CD4-positive, alpha-beta T cell treated with Interleukin-15 for 4 hours (primary cell): ENCODE results near the gene NNT.
A peak's percentile ranks its signal among the peaks of the same experiment; 100 is the strongest.
"Not testable (repeated sequence)": the region's sequence is repeated elsewhere in the genome, so short reads cannot be mapped to it uniquely, and the experiment has no call there.

ENCODE experiments used
- DNase-seq: peaks from one replicate; pipeline ENCODE4 v3.0.0-alpha.2; 2020; ENCODE audit warnings: low spot score

Gene NNT

DNA sequence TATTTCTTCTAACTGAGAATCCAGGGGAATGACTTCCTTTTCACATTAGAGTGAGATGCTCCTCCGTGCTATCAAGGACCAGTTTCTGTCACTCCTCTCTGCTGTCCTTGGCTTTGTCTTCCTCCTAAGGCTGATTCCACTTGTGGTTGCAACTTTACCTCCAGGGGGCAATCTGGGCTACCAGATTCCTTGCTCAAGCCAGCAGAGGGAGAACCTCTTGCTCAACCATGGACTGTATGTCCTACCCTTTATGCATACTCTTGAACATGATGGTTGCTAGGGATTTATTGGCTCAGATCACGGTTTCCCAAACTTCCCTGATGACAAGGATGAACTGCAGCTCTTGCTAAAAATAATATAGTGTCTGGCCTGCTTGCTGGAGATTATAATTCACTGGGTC is 24.0 kb downstream of the NNT start:
- no peak for DNase-seq

DNA sequence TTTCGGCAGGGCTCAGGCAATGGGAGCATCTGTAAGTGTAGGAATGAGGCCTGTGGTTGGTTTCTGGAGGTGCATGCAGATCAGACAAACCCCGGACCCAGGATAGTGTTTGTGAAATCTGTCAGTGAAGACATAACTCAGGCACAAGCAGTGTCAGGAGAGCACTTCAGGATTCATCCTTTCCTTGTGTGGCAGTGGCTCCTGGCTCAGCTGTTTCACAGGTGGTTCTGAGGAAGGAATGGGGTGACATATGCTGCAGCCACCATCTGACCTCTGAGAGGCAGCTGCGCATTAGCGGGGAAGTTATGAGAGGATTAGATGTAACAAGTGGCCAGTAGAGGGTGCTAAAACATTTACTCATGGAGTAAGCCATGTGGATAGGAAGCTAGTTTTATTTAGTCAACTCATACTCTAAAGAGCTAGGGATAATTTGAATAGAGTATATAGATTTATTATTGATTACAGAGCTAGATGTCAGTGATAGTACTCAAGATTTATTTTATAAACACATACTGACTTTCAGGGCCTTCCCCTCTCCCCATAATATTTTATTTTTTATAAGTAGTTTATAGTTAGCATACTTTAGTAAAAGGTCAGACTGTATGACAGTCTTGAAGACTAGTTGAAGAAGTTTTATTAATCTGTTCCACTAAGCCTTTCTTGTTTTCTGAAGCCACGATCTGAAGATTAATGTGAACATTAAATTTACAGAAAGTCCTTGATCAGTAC is 28.4 kb downstream of the NNT start:
- DNase-seq: peak; percentile 62

- no peak for DNase-seq
Measured at GRCh38 chr5:43634621-43635020, 31.6 kb downstream of the NNT start.

- no peak for DNase-seq
Measured at GRCh38 chr5:43635374-43635773, 32.4 kb downstream of the NNT start.

- DNase-seq: no peak
Measured at GRCh38 chr5:43636076-43636475, 33.1 kb downstream of the NNT start.

DNA sequence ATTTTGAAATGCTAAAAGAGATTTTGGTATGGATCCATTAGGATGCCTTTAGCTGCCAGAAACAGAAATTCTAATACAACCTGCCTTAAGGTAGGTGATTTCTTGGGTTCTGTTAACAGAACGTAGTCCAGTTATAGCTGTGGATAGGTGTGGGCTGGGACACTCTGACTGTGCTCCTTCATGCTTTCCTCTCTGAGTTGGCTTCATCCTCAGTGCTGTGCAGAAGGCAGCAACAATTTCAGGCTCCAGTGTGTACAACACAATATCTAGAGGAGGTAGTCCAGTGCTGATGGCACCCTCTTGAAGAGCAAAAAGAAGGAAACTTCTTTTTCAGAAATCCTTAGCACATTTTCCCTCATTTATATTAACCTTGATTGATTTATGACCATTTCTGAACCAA is 34.4 kb downstream of the NNT start:
- DNase-seq: no peak

GRCh38 chr5:43638107-43638506 is 35.1 kb downstream of the NNT start:
- DNase-seq: no peak

- DNase-seq: no peak
Measured at GRCh38 chr5:43638546-43638945, 35.6 kb downstream of the NNT start.

GRCh38 chr5:43639566-43639965 is 36.6 kb downstream of the NNT start:
- DNase-seq: no peak

- DNase-seq: no peak
Measured at GRCh38 chr5:43642428-43642827, 39.4 kb downstream of the NNT start.

GRCh38 chr5:43643327-43643726 is 40.3 kb downstream of the NNT start:
- no peak for DNase-seq

DNA sequence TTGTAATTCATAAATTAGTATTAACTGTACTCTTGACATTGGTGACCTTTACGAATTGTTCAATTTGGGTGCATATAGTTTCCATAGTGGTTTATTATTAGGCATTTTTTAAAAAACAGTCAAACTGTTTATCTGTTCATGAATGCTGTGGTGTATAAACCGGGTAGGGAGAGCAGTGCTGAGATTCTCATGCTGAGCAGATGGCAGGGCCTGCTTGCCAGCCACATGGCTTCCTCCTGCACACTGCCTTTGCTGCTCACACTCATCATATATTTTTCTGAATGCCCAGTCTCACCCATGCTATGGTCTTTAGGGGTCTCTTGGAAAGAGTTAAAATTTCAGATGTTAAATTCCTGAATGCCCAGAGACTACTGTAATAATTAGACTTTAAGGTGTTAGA is 40.8 kb downstream of the NNT start:
- no peak for DNase-seq

- no peak for DNase-seq
Measured at GRCh38 chr5:43646992-43647391, 44.0 kb downstream of the NNT start.

DNA sequence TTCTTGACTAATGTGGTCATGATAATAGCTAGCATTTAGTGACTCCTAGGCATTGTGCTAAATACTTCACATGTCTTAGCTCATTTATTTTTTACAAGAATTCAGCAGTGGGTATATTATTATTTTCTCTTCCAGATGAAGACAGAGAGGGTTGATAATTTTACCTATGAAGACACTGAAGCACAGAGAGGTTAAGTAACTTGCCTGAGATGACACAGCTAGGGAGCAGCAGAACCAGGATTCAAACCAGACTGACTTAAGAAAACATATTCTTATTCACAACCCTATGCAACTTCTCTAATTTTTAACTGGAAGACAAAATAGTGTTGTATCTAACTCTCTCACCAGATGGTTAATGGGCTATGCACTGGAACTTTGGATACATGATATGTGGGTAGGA is 44.8 kb downstream of the NNT start:
- no peak for DNase-seq

DNA sequence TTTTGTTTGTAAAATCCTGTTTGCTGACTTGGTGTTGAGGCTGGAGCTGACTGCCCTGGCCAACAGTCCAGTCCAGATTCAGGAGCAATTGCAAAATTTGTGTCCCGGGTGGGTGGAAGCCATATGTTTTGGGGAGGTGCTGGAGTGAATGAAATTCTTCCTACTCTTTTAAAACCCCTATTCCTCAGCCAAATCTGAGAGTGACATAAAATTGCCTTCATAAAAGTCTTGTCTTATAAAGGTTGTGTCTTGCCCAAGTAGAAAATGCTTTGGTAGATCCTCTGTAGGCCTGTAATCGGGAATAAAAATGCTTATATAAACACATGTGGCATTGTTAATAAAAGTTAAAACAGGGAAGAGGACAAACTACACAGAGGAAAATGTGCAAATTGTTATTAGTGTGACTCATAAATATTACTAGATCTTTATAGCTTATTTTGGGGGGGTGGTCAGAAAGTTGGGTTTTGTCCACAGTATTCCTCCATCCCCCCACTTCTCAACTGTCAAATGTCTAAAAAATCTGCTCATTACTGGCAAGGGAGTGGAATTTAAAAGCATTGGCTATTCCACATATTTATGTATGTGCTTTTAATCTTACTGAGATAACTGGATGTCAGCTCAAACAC is 45.6 kb downstream of the NNT start:
- no peak for DNase-seq

DNA sequence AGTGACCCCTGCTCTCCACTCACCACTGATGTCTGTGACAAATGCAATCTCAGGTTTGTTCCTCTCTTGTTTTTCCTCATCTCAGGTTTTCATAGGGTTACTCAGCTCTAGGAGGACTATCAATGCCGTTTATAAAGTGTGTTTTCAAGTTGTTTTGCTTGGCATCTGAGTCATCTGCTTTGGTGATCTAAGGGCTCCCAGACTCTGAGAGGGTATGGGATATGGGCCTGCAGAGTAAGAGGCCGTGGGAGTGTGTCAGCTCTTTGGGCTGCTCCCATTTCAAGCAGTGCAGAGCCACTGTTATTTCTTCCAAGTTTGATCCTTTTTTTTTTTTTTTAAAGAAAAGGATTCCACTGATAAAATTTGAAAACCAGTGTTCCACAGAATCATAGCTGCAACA is 46.3 kb downstream of the NNT start:
- no peak for DNase-seq

- DNase-seq: no peak
Measured at GRCh38 chr5:43652537-43653302, 49.7 kb downstream of the NNT start.

- DNase-seq: no peak
Measured at GRCh38 chr5:43658509-43658908, 55.5 kb downstream of the NNT start.

GRCh38 chr5:43659075-43659474 is 56.1 kb downstream of the NNT start:
- no peak for DNase-seq

DNA sequence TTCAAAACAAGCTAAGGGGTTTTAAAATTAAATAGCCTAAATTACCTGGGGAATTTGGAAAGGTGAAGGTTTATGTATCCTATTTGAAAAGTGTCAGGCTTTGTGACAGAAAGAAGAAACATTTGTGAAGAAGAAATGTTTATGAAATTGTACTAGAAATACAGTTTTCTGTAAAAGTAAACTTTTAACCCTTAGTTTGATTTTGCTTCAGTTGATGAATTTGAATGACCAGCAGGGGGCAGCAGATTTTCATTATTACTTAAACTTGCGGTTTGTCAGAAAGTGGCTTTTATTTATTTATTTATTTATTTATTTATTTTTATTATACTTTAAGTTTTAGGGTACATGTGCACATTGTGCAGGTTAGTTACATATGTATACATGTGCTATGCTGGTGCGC is 58.1 kb downstream of the NNT start:
- DNase-seq: peak; percentile 16

- no peak for DNase-seq
Measured at GRCh38 chr5:43663916-43664315, 60.9 kb downstream of the NNT start.

DNA sequence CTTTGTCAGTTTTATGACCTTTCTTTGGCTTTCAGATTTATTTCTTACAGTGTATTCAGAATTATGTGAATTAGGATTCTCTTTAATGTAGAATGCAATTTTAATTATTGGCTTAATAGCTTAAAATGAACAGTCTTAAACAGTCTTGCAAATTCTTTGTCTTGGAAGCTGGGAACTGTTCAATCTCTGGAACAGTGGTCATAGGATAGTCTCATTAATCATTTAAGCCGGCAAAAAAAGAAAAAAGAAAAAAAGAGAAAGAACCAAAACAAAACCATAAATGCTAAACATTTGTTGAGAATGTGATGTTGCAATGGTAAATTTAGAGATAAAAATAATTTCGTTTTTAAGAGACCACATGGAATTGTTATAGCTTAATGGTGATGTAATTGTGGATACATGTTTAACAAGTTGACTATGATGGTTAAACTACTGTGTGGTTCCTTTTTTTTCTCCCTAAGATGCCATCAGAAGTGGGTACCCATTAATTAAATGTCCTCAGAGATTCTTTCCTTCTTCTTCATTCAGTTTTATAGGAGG is 61.6 kb downstream of the NNT start:
- no peak for DNase-seq

GRCh38 chr5:43665749-43666148 is 62.8 kb downstream of the NNT start:
- DNase-seq: not testable (repeated sequence)
